Gastroesophageal sphincter (tissue), 3 donors: ENCODE measurements around the gene YPEL3.

Experiments used
- CTCF ChIP-seq, 4 experiments: fragments of 200-600 bp in 2 of 4; fragments of 450-650 bp in 2 of 4; sonication (generic) in 1 of 4; IDR thresholded peaks; one replicate each; pipeline ENCODE4 v1.5.1; 2017 to 2019; ENCODE audit warnings: antibody characterized with exemption in 4 of 4, mild to moderate bottlenecking in 2 of 4, moderate library complexity in 2 of 4
- EP300 ChIP-seq: sonication (generic); formaldehyde crosslinking; IDR thresholded peaks from one replicate; pipeline ENCODE4 v1.6.1; 2017; ENCODE audit warnings: antibody characterized with exemption, mild to moderate bottlenecking
- POLR2A ChIP-seq, 2 donors: fragments of 450-650 bp; IDR thresholded peaks; one replicate each; pipeline ENCODE4 v1.6.1; 2017; ENCODE audit warnings: antibody characterized with exemption in 2 of 2, mild to moderate bottlenecking in 2 of 2, moderate library complexity in 1 of 2
- POLR2AphosphoS5 ChIP-seq: sonication (generic); formaldehyde crosslinking; IDR thresholded peaks from one replicate; pipeline ENCODE4 v1.6.1; 2017; ENCODE audit warnings: antibody characterized with exemption

- no peak for TF ChIP-seq CTCF (IDR thresholded peaks at IDR 0.05)
- no peak for TF ChIP-seq POLR2A (IDR thresholded peaks at IDR 0.05)
- TF ChIP-seq POLR2AphosphoS5: no peak
- no peak for TF ChIP-seq EP300
These were observed 18.4 kb upstream of the YPEL3 start for GRCh38 chr16:30114411-30114810.
